ENCODE results near the gene TRIM14. TPM values are rescaled to one million over a fixed set of nuclear protein-coding genes. Genes with fewer than 3 reads are reported as not detected.
A peak's percentile ranks its signal among the peaks of the same experiment; 100 is the strongest.

Gene TRIM14
- total and polyA plus RNA-seq, 2 of the 13 experiments (the other 11 are each of a cell fraction or from before 2014, with no cell fraction given), result 9.2 to 13.0 TPM

- in situ Hi-C loops (cut with HindIII; ENCODE audit: extremely low pct_ligation_motif_present, low pct_unique_long_range_greater_than_20kb) (no loop called here), intact Hi-C loops (cut with micrococcal nuclease; ENCODE audit: unreplicated experiment) (no loop called here)
- DNase-seq (ENCODE audit: low spot score) (no peak), ATAC-seq (no peak), FAIRE-seq (no peak)
- no TSS peak for BruUV-seq (replicated peaks)
- CTCF ChIA-PET (ENCODE audit: low intra/inter-chr PET ratio, low total read pairs), result no interaction called here
- peaks cover 3 to 6% of the 10 kb centered on the region in 2 experiments; a peak in 2 of 5 replicates for H3K36me3 ChIP-seq (replicated peaks in 1 of 2; ENCODE audit: control insufficient read depth in 1 of 2, insufficient read depth in 2 of 2, low read length in 2 of 2)
- no CpG with 5 or more reads among the region's 1 CpG for WGBS (ENCODE audit: low lambda C conversion rate)
- H3K27ac ChIP-seq (ENCODE audit: extremely low read length, insufficient read depth, low read length), result no peak overlapping the region
- H2AFZ ChIP-seq (ENCODE audit: low read length), result no peak overlapping the region
- H3K27me3 ChIP-seq (ENCODE audit: control insufficient read depth in 1 of 2, insufficient read depth in 2 of 2, low read length in 2 of 2), result no peaks in the 10 kb centered on the region
- H4K20me1 ChIP-seq (ENCODE audit: insufficient read depth, low read length), result no peaks in the 10 kb centered on the region
- no peak for TF ChIP-seq STAG1 (CRISPR knock-in tag; IDR thresholded peaks at IDR 0.05)
- TF ChIP-seq HHEX (CRISPR knock-in tag; IDR thresholded peaks at IDR 0.05), result peak; percentile 63; the same call in 1 of the 2 replicates
- peak; percentile 57; the same call in 1 of the 2 replicates for TF ChIP-seq TBX3 (IDR thresholded peaks at IDR 0.05; ENCODE audit: borderline replicate concordance)
- TF ChIP-seq SRSF9 (IDR thresholded peaks at IDR 0.05; ENCODE audit: borderline replicate concordance, insufficient read depth, low read depth, low read length, poor library complexity, severe bottlenecking), result no peak
- no peak overlapping the region for H3K9ac ChIP-seq (ENCODE audit: insufficient read depth, low read depth, low read length)
- no peaks in the 10 kb centered on the region for H3K4me1 ChIP-seq (ENCODE audit: insufficient read depth, low read length)
- no peak overlapping the region for H3K4me2 ChIP-seq (ENCODE audit: low read depth, low read length)
- no peaks in the 10 kb centered on the region for H3K9me3 ChIP-seq (ENCODE audit: low read length)
- no peaks in the 10 kb centered on the region for H3K79me2 ChIP-seq (ENCODE audit: insufficient read depth, low read length)
- no peak overlapping the region for H3K4me3 ChIP-seq (replicated peaks in 1 of 3; ENCODE audit: insufficient read depth in 1 of 3, low read depth in 2 of 3, low read length in 3 of 3)
- POLR2A ChIA-PET, result no interaction called here
These were observed 94.3 kb downstream of the TRIM14 start for GRCh38 chr9:98024702-98025101.

GRCh38 chr9:98022447-98022846, 96.6 kb downstream of the TRIM14 start:
- no peaks in the 10 kb centered on the region for H4K20me1 ChIP-seq (ENCODE audit: insufficient read depth, low read length)
- no peak overlapping the region for H3K4me2 ChIP-seq (ENCODE audit: low read depth, low read length)
- intact Hi-C loops (cut with micrococcal nuclease; ENCODE audit: unreplicated experiment) (no loop called here), in situ Hi-C loops (cut with HindIII; ENCODE audit: extremely low pct_ligation_motif_present, low pct_unique_long_range_greater_than_20kb) (no loop called here)
- no peak for ATAC-seq
- no peak overlapping the region for H3K4me3 ChIP-seq (replicated peaks in 1 of 3; ENCODE audit: insufficient read depth in 1 of 3, low read depth in 2 of 3, low read length in 3 of 3)
- no peak for FAIRE-seq
- no peaks in the 10 kb centered on the region for H3K79me2 ChIP-seq (ENCODE audit: insufficient read depth, low read length)
- H3K27me3 ChIP-seq (ENCODE audit: control insufficient read depth in 1 of 2, insufficient read depth in 2 of 2, low read length in 2 of 2), result no peaks in the 10 kb centered on the region
- H3K27ac ChIP-seq (ENCODE audit: extremely low read length, insufficient read depth, low read length), result no peak overlapping the region
- no peaks in the 10 kb centered on the region for H3K4me1 ChIP-seq (ENCODE audit: insufficient read depth, low read length)
- H3K9ac ChIP-seq (ENCODE audit: insufficient read depth, low read depth, low read length), result no peak overlapping the region
- ChIA-PET CTCF (ENCODE audit: low intra/inter-chr PET ratio, low total read pairs) (no interaction called here), POLR2A (no interaction called here)
- WGBS (ENCODE audit: low lambda C conversion rate), result 91% methylated on average over 8 of the region's 8 CpGs
- TF ChIP-seq CHD2 (IDR thresholded peaks at IDR 0.05; ENCODE audit: low read depth, low read length), result no peak
- TF ChIP-seq IRX3 (CRISPR knock-in tag; IDR thresholded peaks at IDR 0.05; ENCODE audit: borderline replicate concordance, low read depth), result no peak
- TF ChIP-seq CAMTA2 (CRISPR knock-in tag; IDR thresholded peaks at IDR 0.05; ENCODE audit: borderline replicate concordance), result no peak
- no peak for TF ChIP-seq ZSCAN21 (CRISPR knock-in tag; IDR thresholded peaks at IDR 0.05; ENCODE audit: borderline replicate concordance)
- no peak for TF ChIP-seq PITX1 (CRISPR knock-in tag; IDR thresholded peaks at IDR 0.05)
- TF ChIP-seq ZNF558 (CRISPR knock-in tag; IDR thresholded peaks at IDR 0.05; ENCODE audit: borderline replicate concordance), result no peak
- no peak for TF ChIP-seq AGO2 (optimal IDR thresholded peaks at IDR 0.05; ENCODE audit: low read depth, low read length)
- TF ChIP-seq SRSF1 (optimal IDR thresholded peaks at IDR 0.05; ENCODE audit: low read depth, low read length), result no peak
- TF ChIP-seq SATB2 (CRISPR knock-in tag; IDR thresholded peaks at IDR 0.05), result no peak
- no peak for TF ChIP-seq BCL3 (CRISPR knock-in tag; IDR thresholded peaks at IDR 0.05)
- no peak for TF ChIP-seq MZF1 (CRISPR knock-in tag; IDR thresholded peaks at IDR 0.05; ENCODE audit: borderline replicate concordance)
- no peak for TF ChIP-seq SOX13 (IDR thresholded peaks at IDR 0.05)
- TF ChIP-seq SOX13 (CRISPR knock-in tag; conservative IDR thresholded peaks at IDR 0.05 in 1 of 2, IDR thresholded peaks at IDR 0.05 in 1 of 2), result no peak
- no peak for TF ChIP-seq ZNF44 (CRISPR knock-in tag; IDR thresholded peaks at IDR 0.05)
- TF ChIP-seq TBL1XR1 (IDR thresholded peaks at IDR 0.05; ENCODE audit: borderline replicate concordance, low read length, partially characterized antibody), result no peak
- TF ChIP-seq WIZ (CRISPR knock-in tag; IDR thresholded peaks at IDR 0.05), result no peak
- TF ChIP-seq ZBTB8A (CRISPR knock-in tag; IDR thresholded peaks at IDR 0.05; ENCODE audit: borderline replicate concordance, low read depth), result no peak
- H2AFZ ChIP-seq (ENCODE audit: low read length), result no peak overlapping the region
- no peaks in the 10 kb centered on the region for H3K9me3 ChIP-seq (ENCODE audit: low read length)
- no TSS peak for BruUV-seq (replicated peaks)
- DNase-seq (ENCODE audit: low spot score), result no peak
- H3K36me3 ChIP-seq (replicated peaks in 1 of 2; ENCODE audit: control insufficient read depth in 1 of 2, insufficient read depth in 2 of 2, low read length in 2 of 2), result peaks cover 8 to 18% of the 10 kb centered on the region in 2 experiments

Data from HepG2 (cell line).